GM20000 (cell line): ENCODE measurements around the gene MAP2K5.
A peak's percentile ranks its signal among the peaks of the same experiment; 100 is the strongest.

Experiments used
- DNase-seq: peaks from one replicate; pipeline ENCODE4 v3.0.0; 2012; ENCODE audit warnings: low spot score
- CTCF ChIP-seq: IDR thresholded peaks from 2 replicates; pipeline ENCODE4 v1.5.1; 2012; ENCODE audit warnings: mild to moderate bottlenecking, control low read depth; ENCODE audit errors: extremely low read depth, missing control alignments

The MAP2K5 gene

GRCh38 chr15:67831363-67831762, 288.9 kb downstream of the MAP2K5 start:
- TF ChIP-seq CTCF = no peak
- DNase-seq = no peak

GRCh38 chr15:67832031-67832551, 289.6 kb downstream of the MAP2K5 start:
- DNase-seq = no peak
- peak; percentile 8 for TF ChIP-seq CTCF

DNA sequence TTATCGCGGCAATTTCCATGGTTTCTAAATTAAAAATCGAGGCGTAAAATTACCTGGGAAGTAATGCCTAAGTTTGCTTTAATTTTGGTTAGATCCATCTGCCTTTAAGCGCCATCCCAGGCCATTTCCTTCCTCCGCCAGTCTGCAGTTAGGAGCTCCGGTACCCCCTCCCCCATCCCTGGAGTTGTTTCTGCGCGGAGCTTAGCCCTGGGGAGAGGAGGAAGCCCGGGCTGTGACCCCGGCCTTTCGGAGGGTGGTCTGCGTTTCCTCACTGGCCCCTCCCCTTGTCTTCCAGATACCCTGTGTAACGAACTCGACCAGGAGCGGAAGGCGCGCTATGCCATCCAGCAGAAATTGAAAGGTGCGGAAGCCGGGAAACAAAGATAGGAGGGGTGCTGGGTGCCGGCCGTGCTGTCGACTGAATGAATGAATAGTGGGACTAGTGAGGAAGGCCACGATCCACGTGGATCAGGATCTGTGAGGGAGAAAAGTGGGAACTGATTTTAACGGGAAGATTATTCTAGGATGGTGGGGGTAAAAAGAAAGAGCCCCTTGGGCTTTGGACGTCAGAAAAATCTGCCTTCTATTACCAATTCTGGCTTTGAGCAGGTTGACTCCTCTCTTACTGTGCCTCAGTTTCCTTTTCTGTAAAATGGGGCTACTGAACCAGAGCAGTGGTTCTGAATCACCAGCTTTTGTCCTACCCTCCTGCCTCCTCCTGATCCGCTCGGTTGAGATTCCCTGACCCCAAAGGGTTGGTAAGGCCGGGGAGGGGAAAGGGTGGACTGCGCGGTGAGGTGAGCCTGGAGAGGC, 290.6 kb downstream of the MAP2K5 start:
- DNase-seq = no peak
- no peak for TF ChIP-seq CTCF

GRCh38 chr15:67833710-67834511, 291.4 kb downstream of the MAP2K5 start:
- peak; percentile 83 for DNase-seq
- TF ChIP-seq CTCF = peak; percentile 59

DNA sequence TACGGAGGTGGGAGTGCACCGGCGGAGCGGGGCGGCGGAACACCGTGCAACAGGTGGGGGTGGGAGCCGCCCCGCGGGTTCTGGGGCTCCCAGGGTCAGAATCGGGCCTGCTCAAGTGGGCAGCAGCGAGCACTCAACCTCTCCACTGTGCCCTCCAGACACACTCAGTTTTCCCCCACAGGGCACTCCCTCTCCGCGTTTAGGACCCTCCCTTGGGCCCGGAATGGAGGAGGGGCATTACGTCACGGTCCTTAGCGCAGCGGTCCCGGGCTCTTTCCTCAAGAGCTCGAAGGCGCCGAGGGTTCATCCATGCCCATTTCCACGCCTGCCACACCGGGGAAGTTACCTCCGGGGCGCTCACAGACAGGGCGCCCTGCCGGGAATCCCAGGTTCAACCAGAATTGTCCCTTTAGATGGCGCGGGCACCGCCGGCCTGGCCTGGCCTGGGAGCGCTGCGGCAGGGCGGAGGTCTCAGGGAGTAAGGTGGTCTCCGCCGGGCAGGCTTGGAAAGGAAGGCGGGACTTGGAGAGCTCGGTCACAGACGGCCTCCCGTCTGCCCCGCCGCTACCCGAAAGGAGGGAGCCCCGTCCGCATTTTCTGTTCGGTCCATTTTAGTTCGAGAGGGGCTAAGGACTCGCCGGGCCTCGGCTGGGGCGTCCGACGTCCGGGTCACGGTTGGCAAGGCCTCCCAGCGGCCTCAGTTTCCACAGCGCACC, 292.2 kb downstream of the MAP2K5 start:
- DNase-seq = no peak

More for the DNA sequence above, 292.2 kb downstream of the MAP2K5 start:
- TF ChIP-seq CTCF = no peak
